Keratinocyte (primary cell): ENCODE results near the gene MSI2.

Source experiments
- CTCF ChIP-seq, 3 experiments: IDR thresholded peaks in 1 of 3; conservative IDR thresholded peaks in 1 of 3; optimal IDR thresholded peaks in 1 of 3; 2 replicates in 2 of 3; 3 replicates in 1 of 3; pipeline versions ENCODE3 to v1.5.1; 2011; ENCODE audit warnings: low read length in 3 of 3, mild to moderate bottlenecking in 3 of 3, moderate library complexity in 2 of 3, control low read depth in 1 of 3, inconsistent platforms in 1 of 3; ENCODE audit not compliant: insufficient read depth in 2 of 3; ENCODE audit errors: extremely low read depth in 1 of 3
- EZH2 ChIP-seq: IDR thresholded peaks from one replicate; pipeline ENCODE4 v1.6.1; 2012; ENCODE audit warnings: inconsistent platforms, mild to moderate bottlenecking, low read length, moderate library complexity

DNA sequence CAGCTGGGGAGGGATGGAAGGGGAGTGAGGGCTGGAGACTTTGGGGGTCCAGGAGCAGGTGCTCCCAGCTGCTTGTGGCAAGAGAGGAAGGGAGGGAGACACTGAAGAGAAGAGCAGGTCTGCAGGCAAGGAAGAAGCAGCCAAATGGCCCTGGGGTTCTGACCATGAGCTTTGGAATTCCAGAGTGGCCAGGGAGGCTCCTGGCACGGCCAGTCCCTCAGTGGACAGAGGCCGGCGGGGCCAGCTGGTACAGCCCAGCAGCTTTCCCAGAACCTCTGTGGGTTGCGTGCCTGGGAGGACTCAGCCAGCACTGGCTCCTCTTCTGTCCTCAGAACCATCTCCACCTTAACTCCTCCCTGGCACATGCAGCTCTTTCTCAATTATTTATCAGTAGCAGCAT, 233.0 kb downstream of the MSI2 start:
- no peak for TF ChIP-seq CTCF (optimal IDR thresholded peaks at IDR 0.05 in 1 of 3, IDR thresholded peaks at IDR 0.05 in 1 of 3, conservative IDR thresholded peaks at IDR 0.05 in 1 of 3; ENCODE audit: extremely low read depth in 1 of 3, insufficient read depth in 2 of 3, low read length in 3 of 3)
- no peak for TF ChIP-seq EZH2
